Fibroblast of lung (primary cell): Measurements from ENCODE around the gene NOSTRIN. TPM values are rescaled to one million over a fixed set of nuclear protein-coding genes. Genes with fewer than 3 reads are reported as not detected.

ENCODE experiments used
- DNase-seq, 2 donors: peaks; one replicate each; pipeline versions ENCODE4 v3.0.0 to v3.0.0-alpha.2; 2010; ENCODE audit warnings: low read depth in 2 of 2
- H2AFZ ChIP-seq: 2 replicates; pipeline ENCODE4 v1.5.1; 2012; ENCODE audit warnings: low read length, control low read depth, inconsistent platforms
- H3K27ac ChIP-seq: 2 replicates; pipeline ENCODE4 v1.5.1; 2011; ENCODE audit warnings: low read length, control low read depth; ENCODE audit not compliant: insufficient read depth
- H3K27me3 ChIP-seq: 2 replicates; pipeline ENCODE4 v1.5.1; 2011; ENCODE audit warnings: mild to moderate bottlenecking, low read length; ENCODE audit not compliant: control insufficient read depth, insufficient read depth
- H3K36me3 ChIP-seq: 2 replicates; pipeline ENCODE4 v1.5.1; 2011; ENCODE audit warnings: low read length; ENCODE audit not compliant: control insufficient read depth, insufficient read depth
- H3K4me1 ChIP-seq: 2 replicates; pipeline ENCODE4 v1.5.1; 2011; ENCODE audit warnings: low read length; ENCODE audit not compliant: control insufficient read depth, insufficient read depth; ENCODE audit errors: extremely low read depth
- H3K4me2 ChIP-seq: 2 replicates; pipeline ENCODE4 v1.5.1; 2011; ENCODE audit warnings: low read length, control low read depth; ENCODE audit not compliant: insufficient read depth; ENCODE audit errors: extremely low read depth
- H3K4me3 ChIP-seq, 4 experiments: fragments of 200-600 bp in 1 of 4; sonication (generic) in 1 of 4; replicated peaks in 1 of 4; 2 replicates each; pipeline ENCODE4 v1.5.1; 2011 to 2016; ENCODE audit warnings: low read length in 4 of 4, low read depth in 3 of 4, mild to moderate bottlenecking in 3 of 4, control low read depth in 2 of 4, inconsistent platforms in 1 of 4, mixed read lengths in 1 of 4; ENCODE audit not compliant: insufficient read depth in 1 of 4; ENCODE audit errors: control extremely low read depth in 1 of 4
- H3K79me2 ChIP-seq: 2 replicates; pipeline ENCODE4 v1.5.1; 2012; ENCODE audit warnings: mild to moderate bottlenecking, low read length, inconsistent platforms; ENCODE audit not compliant: control insufficient read depth, insufficient read depth
- H3K9ac ChIP-seq: 2 replicates; pipeline ENCODE4 v1.5.1; 2011; ENCODE audit warnings: mild to moderate bottlenecking, low read length, control low read depth; ENCODE audit not compliant: insufficient read depth
- H3K9me3 ChIP-seq: 2 replicates; pipeline ENCODE4 v1.5.1; 2012; ENCODE audit warnings: low read depth, low read length; ENCODE audit not compliant: control insufficient read depth, insufficient read depth
- H4K20me1 ChIP-seq: 2 replicates; pipeline ENCODE4 v1.5.1; 2011; ENCODE audit warnings: low read length; ENCODE audit not compliant: control insufficient read depth, insufficient read depth; ENCODE audit errors: extremely low read depth
- EZH2 ChIP-seq: IDR thresholded peaks from 2 replicates; pipeline ENCODE4 v1.5.1; 2012; ENCODE audit warnings: low read length, control low read depth, mild to moderate bottlenecking; ENCODE audit errors: missing control alignments
- polyA plus RNA-seq, 2 donors: library from polyadenylated mRNA; depleted of rRNA in 1 of 2; stranded (reverse) in 1 of 2; unstranded in 1 of 2; fragments of >200 nt; gene quantifications; 2 replicates each; pipeline ENCODE4 v1.2.1, GENCODE V29; 2011 to 2012; ENCODE audit warnings: missing spikeins in 1 of 2
- total RNA-seq: library from RNA; depleted of rRNA; stranded (reverse); fragments of >200 nt; gene quantifications from 2 replicates; pipeline ENCODE4 v1.2.1, GENCODE V29; 2014
- TF ChIP-seq, protein P1 (sequence below), 2 donors: IDR thresholded peaks in 1 of 2; conservative IDR thresholded peaks in 1 of 2; 1 replicate in 1 of 2; 2 replicates in 1 of 2; pipeline ENCODE4 v1.5.1; 2011 to 2012; ENCODE audit warnings: low read length in 2 of 2, control low read depth in 1 of 2, inconsistent platforms in 1 of 2, low read depth in 1 of 2, mild to moderate bottlenecking in 1 of 2

The NOSTRIN gene
- total and polyA plus RNA-seq, 2 donors (not counting 1 experiment from before 2014, with no cell fraction given), result 0.50 to 1.3 TPM

DNA sequence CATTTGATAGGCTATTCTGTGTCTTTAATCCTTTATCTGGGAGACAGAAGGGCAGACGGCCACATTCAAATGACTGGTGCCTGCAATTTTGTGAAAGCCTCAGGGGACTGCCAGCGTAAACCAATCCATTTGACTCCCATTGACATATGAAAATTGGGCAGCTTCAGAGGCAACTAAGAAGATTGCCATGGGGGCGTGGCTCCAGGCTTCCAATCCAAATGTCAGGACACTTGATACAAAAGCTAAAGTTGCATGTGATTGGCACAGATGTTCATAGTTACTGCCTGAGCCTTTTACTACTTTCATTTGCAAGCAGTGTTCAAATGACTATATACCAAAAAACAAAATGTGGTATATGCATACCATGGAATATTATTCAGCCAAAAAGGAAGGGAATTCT, 45.8 kb downstream of the NOSTRIN start:
- Histone ChIP-seq H3K36me3 (no peaks in the 10 kb centered on the region), H4K20me1 (no peaks in the 10 kb centered on the region), H3K9ac (no peak overlapping the region), H3K4me2 (no peak overlapping the region), H3K27me3 (no peaks in the 10 kb centered on the region), H3K4me1 (no peaks in the 10 kb centered on the region), H3K4me3 (no peak overlapping the region), H3K27ac (no peak overlapping the region), H2AFZ (no peak overlapping the region), H3K79me2 (no peaks in the 10 kb centered on the region), H3K9me3 (no peaks in the 10 kb centered on the region)
- no peak for TF ChIP-seq EZH2
- TF ChIP-seq, protein P1, sequence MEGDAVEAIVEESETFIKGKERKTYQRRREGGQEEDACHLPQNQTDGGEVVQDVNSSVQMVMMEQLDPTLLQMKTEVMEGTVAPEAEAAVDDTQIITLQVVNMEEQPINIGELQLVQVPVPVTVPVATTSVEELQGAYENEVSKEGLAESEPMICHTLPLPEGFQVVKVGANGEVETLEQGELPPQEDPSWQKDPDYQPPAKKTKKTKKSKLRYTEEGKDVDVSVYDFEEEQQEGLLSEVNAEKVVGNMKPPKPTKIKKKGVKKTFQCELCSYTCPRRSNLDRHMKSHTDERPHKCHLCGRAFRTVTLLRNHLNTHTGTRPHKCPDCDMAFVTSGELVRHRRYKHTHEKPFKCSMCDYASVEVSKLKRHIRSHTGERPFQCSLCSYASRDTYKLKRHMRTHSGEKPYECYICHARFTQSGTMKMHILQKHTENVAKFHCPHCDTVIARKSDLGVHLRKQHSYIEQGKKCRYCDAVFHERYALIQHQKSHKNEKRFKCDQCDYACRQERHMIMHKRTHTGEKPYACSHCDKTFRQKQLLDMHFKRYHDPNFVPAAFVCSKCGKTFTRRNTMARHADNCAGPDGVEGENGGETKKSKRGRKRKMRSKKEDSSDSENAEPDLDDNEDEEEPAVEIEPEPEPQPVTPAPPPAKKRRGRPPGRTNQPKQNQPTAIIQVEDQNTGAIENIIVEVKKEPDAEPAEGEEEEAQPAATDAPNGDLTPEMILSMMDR (conservative IDR thresholded peaks at IDR 0.05 in 1 of 2, IDR thresholded peaks at IDR 0.05 in 1 of 2; ENCODE audit: low read depth in 1 of 2, low read length in 2 of 2), result no peak
- DNase-seq, result no peak

DNA sequence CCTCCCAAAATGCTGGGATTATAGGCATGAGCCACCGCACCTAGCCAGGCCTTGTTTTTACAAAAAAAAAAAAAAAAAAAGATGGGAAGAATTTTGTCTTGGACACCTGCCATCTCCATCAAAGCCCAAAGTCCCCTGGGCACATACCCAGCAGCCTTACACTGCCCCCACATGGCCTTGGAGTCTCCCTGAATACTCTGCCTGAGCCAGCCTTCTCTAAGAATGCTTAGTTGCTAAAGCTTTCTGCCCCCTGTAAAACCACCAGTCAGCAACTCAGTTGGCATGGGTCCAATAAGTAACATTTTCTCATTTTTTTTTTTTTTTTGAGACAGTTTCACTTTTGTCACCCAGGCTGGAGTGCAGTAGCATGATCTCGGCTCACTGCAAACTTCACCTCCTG, 47.2 kb downstream of the NOSTRIN start:
- no peak for TF ChIP-seq EZH2
- TF ChIP-seq, protein P1 (conservative IDR thresholded peaks at IDR 0.05 in 1 of 2, IDR thresholded peaks at IDR 0.05 in 1 of 2; ENCODE audit: low read depth in 1 of 2, low read length in 2 of 2), result peak; percentile 12 to 23
- Histone ChIP-seq H3K4me2 (no peak overlapping the region), H4K20me1 (no peaks in the 10 kb centered on the region), H2AFZ (no peak overlapping the region), H3K36me3 (no peaks in the 10 kb centered on the region), H3K27ac (no peak overlapping the region), H3K4me3 (no peak overlapping the region), H3K79me2 (no peaks in the 10 kb centered on the region), H3K4me1 (no peaks in the 10 kb centered on the region), H3K27me3 (no peaks in the 10 kb centered on the region), H3K9ac (no peak overlapping the region), H3K9me3 (no peaks in the 10 kb centered on the region)
- DNase-seq, result peak; percentile 22 to 47

DNA sequence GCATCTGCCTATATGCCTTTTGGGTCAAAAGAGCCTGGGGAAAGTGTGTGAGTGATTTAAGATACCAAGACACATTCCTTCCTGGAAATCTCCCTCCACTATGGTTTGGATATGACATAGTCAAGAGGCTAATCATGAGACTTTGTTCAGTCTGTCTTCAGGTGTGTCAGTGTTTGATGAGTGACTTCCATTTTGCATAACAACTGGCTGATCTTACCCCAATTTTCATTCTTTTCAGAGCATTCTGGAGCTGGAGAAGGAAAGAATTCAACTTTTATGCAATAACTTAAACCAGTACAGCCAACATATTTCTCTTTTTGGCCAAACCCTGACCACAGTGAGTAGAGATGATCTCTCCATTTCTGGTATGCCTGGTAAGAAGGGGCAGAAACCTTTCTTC, 48.4 kb downstream of the NOSTRIN start:
- Histone ChIP-seq H4K20me1 (no peaks in the 10 kb centered on the region), H3K79me2 (no peaks in the 10 kb centered on the region), H3K4me2 (no peak overlapping the region), H3K4me3 (no peak overlapping the region), H3K27me3 (no peaks in the 10 kb centered on the region), H3K27ac (no peak overlapping the region), H3K4me1 (no peaks in the 10 kb centered on the region), H3K9me3 (no peaks in the 10 kb centered on the region), H3K36me3 (no peaks in the 10 kb centered on the region), H2AFZ (no peak overlapping the region), H3K9ac (no peak overlapping the region)
- TF ChIP-seq, protein P1 (conservative IDR thresholded peaks at IDR 0.05 in 1 of 2, IDR thresholded peaks at IDR 0.05 in 1 of 2; ENCODE audit: low read depth in 1 of 2, low read length in 2 of 2), result no peak
- TF ChIP-seq EZH2, result no peak
- no peak for DNase-seq
